ENCODE results near the gene NBDY.
"Not testable (repeated sequence)": the region's sequence is repeated elsewhere in the genome, so short reads cannot be mapped to it uniquely, and the experiment has no call there.

NBDY gene, protein sequence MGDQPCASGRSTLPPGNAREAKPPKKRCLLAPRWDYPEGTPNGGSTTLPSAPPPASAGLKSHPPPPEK

DNA sequence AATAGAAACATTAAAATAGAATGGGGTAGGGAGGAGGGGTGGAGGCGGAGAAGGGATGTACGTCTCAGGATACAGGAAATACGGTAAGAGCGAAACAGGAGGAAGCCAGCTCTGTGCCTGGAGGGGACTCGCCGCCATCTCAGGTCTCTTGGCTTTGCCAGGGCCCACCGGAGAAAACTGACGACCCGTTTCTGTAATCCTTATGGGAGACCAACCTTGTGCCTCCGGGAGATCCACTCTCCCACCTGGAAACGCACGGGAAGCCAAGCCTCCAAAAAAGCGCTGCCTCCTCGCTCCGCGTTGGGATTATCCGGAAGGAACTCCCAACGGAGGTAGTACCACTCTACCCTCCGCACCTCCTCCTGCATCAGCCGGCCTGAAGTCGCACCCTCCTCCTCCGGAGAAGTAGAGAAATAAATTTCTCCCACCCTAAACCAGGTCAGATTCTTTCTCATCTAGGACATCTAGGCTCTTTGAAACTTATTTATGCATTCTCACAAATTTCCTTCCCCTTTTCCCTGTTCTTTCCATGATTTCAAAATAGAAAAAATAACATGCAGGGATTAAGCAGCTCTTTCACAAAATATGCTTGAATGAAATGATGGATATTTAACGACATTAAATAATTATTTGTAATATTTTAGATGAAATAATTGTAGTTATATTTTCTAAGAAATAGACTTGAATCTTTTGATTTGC is at the start of gene NBDY:
Gene NBDY (plus strand): TSS at position 92 of the 699 bp plus-strand sequence. CDS start 111 bp downstream, at position 203.
- peak; percentile 58 for DNase-seq (ENCODE audit: low spot score)

- not testable (repeated sequence) for DNase-seq (ENCODE audit: low spot score)
Measured at GRCh38 chrX:56704530-56704929, 24.5 kb upstream of the NBDY start.

DNA sequence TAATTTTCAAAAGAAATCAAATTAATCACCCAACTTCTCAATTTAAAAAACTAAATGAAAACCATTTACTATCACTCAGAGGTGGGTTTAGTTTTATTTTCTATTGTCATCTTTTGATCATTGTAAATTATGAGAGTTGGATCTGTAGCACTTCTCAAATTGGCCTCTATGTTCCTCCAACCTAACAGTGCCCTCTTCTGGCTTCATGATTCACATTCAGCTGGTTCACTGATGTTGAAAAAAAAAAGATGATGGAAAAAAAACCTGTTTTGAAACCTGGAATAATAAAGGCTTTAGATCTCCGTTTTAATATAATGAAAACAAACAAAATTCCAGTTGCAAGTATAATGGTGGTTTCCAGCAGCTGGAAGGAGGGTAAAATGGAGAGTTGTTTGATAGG is 2.4 kb upstream of the NBDY start:
- peak; percentile 20 for DNase-seq (ENCODE audit: low spot score)

DNA sequence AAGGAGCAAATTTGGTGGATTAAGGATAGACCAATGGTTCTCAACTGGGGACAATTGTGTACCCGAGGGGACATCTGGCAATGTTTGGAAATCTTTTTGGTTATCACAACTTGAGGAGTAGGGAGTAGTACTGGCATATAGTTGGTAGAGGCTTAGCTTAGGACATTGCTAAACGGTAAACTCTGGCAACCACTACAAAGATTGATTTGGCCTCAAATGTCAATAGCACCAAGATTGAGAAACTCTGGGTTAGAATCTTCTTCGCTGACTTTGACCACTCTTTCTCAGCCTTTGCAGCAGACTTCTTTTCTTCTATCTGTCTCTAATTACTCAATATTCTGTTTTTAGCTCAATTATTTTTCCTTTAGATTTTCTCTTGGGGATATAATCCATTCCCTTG is 1.5 kb upstream of the NBDY start:
- no peak for DNase-seq (ENCODE audit: low spot score)

- peak; percentile 25 for DNase-seq (ENCODE audit: low spot score)
Measured at GRCh38 chrX:56728321-56728720, 722 bp upstream of the NBDY start.

- DNase-seq (ENCODE audit: low spot score), result no peak
Measured at GRCh38 chrX:56728752-56729151, 291 bp upstream of the NBDY start.

DNA sequence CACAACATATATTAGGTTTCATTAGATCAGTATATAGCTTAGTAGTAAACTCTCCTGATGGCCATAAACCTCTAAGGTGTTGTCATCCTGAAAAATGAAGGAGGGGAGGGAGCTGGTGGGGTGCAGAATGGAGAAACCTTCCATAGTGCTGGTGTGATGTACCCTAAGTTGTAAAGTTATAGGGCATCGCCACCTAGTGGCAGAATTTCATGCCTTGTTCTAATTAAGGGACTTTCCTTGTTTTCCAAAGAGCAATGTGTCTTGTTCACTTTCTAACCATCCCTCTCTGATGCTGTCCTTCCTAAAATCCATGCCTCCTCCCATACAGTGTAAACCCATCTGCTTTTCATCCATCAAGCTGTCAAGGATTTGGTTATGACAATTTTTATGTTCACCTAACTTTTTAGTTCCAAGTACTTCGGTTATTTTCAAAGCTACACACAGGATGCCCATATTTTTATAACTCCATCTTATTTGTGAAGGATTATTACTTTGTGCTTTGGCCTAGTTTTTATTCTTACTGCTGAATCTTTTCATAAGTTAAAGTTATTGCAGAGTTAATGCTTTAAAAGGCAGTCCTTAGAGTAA is 4.5 kb downstream of the NBDY start:
- DNase-seq (ENCODE audit: low spot score), result peak; percentile 39

DNA sequence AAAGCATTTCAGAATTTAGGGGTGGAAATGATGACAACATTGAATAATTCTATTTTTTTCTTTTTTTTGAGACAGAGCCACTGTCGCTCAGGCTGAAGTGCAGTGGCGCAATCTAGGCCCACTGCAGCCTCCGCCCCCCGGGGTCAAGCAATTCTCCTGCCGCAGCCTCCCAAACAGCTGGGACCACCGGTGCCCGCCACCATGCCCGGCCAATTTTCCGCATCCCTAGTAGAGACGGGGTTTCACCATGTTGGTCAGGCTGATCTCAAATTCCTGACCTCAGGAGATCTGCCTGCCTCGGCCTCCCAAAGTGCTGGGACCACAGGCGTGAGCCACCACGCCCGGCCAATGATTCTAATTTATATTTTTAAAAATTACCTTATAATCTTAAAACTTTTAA is 7.2 kb downstream of the NBDY start:
- no peak for DNase-seq (ENCODE audit: low spot score)

- no peak for DNase-seq (ENCODE audit: low spot score)
Measured at GRCh38 chrX:56738670-56739069, 9.6 kb downstream of the NBDY start.

GRCh38 chrX:56744996-56745395 is 16.0 kb downstream of the NBDY start:
- no peak for DNase-seq (ENCODE audit: low spot score)

GRCh38 chrX:56746996-56747395 is 18.0 kb downstream of the NBDY start:
- no peak for DNase-seq (ENCODE audit: low spot score)

DNA sequence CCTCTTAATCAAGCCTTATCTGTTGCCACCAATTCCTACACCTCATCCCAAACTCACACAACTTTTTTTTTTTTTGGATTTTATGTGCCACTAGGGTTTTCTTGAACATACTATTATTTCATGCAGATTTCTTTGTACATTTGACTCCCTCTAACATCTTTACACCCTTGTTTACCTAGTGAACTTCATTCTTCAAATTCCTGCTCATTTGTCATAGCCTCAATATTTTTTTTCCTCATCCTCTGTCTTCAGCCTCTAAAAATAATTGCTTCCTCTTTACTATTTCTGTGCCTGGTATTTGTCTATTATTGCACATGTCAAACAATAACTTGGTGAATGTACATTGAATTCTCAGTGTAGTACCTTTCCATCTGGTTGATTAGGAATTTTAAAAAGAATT is 22.0 kb downstream of the NBDY start:
- no peak for DNase-seq (ENCODE audit: low spot score)

DNA sequence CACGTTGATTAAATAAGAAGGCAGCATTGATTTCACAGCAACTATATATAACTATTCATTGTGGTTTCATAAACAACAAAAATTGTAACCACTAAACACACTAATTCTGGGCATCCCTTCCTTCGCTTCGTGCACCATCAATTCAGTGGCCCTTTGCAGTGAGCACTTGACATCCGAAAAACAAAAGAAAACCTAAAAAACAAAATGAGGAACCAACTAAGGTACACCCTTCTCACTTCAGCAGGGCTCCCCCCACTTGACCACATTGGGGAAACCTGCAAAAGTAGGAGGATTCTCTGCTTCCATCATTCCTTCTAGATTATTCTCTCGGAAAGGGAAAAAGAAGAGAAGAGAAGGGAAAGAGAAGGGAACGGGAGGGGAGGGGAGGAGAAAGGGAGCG is 28.3 kb downstream of the NBDY start:
- DNase-seq (ENCODE audit: low spot score), result no peak

GRCh38 chrX:56758456-56758855 is 29.4 kb downstream of the NBDY start:
- no peak for DNase-seq (ENCODE audit: low spot score)

- DNase-seq (ENCODE audit: low spot score), result no peak
Measured at GRCh38 chrX:56759736-56760409, 30.8 kb downstream of the NBDY start.

- not testable (repeated sequence) for DNase-seq (ENCODE audit: low spot score)
Measured at GRCh38 chrX:56760410-56761124, 31.5 kb downstream of the NBDY start.

- no peak for DNase-seq (ENCODE audit: low spot score)
Measured at GRCh38 chrX:56761167-56761566, 32.1 kb downstream of the NBDY start.

- DNase-seq (ENCODE audit: low spot score), result no peak
Measured at GRCh38 chrX:56762220-56762619, 33.2 kb downstream of the NBDY start.

- DNase-seq (ENCODE audit: low spot score), result no peak
Measured at GRCh38 chrX:56762707-56763555, 33.9 kb downstream of the NBDY start.

GRCh38 chrX:56763556-56764152 is 34.6 kb downstream of the NBDY start:
- peak; percentile 75 for DNase-seq (ENCODE audit: low spot score)
